Fibroblast of villous mesenchyme (primary cell): ENCODE results near the gene TPCN2. TPM values are rescaled to one million over a fixed set of nuclear protein-coding genes. Genes with fewer than 3 reads are reported as not detected.
A peak's percentile ranks its signal among the peaks of the same experiment; 100 is the strongest.

Experiments
- DNase-seq: peaks from one replicate; pipeline ENCODE4 v3.0.0-alpha.2; 2010; ENCODE audit warnings: low read depth
- H3K4me3 ChIP-seq: 2 replicates; pipeline ENCODE4 v1.5.1; 2011; ENCODE audit warnings: low read depth, mild to moderate bottlenecking, low read length
- total RNA-seq: library from RNA; depleted of rRNA; stranded (reverse); fragments of >200 nt; gene quantifications from 2 replicates; pipeline ENCODE4 v1.2.3, GENCODE V29; 2012
- TF ChIP-seq, protein P1 (sequence below): IDR thresholded peaks from 2 replicates; pipeline ENCODE4 v1.5.1; 2012; ENCODE audit warnings: low read depth, mild to moderate bottlenecking, low read length; ENCODE audit not compliant: insufficient read depth

TPCN2 gene
- total RNA-seq, 1 donor = 10.4 TPM

DNA sequence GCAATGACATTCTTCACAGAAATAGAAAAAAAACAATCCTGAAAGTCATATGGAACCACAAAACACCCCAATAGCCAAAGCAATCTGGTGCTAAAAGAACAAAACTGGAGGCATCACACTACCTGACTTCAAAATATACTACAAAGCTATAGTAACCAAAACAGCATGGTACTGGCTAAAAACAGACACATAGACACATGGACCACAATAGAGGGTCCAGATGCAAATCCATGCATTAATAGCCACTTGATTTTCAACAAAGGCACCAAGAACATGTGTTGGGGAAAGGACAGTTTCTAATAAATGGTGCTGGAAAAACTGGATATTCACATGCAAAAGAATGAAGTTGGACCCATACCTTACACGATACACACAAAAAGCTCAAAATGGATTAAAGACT, 79.2 kb downstream of the TPCN2 start:
- no peak for DNase-seq
- TF ChIP-seq, protein P1, sequence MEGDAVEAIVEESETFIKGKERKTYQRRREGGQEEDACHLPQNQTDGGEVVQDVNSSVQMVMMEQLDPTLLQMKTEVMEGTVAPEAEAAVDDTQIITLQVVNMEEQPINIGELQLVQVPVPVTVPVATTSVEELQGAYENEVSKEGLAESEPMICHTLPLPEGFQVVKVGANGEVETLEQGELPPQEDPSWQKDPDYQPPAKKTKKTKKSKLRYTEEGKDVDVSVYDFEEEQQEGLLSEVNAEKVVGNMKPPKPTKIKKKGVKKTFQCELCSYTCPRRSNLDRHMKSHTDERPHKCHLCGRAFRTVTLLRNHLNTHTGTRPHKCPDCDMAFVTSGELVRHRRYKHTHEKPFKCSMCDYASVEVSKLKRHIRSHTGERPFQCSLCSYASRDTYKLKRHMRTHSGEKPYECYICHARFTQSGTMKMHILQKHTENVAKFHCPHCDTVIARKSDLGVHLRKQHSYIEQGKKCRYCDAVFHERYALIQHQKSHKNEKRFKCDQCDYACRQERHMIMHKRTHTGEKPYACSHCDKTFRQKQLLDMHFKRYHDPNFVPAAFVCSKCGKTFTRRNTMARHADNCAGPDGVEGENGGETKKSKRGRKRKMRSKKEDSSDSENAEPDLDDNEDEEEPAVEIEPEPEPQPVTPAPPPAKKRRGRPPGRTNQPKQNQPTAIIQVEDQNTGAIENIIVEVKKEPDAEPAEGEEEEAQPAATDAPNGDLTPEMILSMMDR = no peak
- H3K4me3 ChIP-seq = no peak overlapping the region

DNA sequence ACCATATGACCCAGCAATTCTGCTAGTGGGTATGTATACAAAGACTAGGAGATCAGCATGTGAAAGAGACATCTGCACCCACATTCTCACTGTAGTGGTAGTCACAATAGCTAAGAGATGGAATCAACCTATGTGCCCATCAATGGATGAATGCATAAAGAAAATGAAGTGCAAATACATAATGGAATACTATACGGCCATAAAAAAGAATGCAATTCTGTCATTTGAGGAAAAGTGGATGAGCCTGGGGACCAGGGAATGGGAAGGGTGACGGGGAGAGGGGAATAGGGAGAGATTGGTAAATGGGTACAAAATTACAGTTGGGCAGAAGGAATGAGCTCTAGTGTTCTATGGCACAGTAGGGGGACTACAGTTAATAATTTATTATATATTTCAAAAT, 80.3 kb downstream of the TPCN2 start:
- TF ChIP-seq, protein P1 = no peak
- no peak for DNase-seq
- no peak overlapping the region for H3K4me3 ChIP-seq

DNA sequence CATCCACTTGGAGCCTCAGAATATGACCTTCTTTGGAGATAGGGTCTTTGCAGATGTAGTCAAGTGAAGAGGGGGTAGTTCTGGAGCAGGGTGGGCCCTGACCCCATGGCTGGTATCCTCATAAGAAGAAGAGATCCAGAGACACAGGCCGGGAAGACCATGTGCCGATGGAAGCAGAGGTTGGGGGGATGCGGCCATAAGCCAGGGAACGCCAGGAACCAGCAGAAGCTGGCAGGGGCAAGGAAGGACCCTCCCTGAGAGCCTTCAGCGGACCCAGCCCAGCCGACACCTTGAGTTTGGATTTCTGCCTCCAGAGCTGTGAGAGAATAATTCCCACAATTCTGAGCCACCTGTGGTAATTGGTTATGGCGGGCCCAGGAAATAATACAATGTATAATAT, 80.9 kb downstream of the TPCN2 start:
- TF ChIP-seq, protein P1 = no peak
- no peak overlapping the region for H3K4me3 ChIP-seq
- no peak for DNase-seq

DNA sequence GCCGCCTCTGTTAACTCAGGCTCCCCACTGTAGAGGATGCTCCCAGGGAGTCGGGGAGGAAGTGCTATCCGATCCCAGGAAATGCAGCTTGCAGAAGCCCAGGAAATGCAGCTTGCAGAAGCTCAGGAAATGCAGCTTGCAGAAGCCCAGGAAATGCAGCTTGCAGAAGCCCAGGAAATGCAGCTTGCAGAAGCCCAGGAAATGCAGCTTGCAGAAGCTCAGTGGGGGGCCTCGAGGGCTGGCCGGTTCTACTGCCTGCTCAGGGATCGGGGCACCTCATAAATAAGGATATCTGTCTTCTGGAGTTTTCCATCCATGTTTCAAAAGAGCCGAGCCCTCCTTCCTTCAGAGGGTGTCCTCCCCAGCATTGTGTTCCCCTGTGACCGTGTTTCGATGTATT, 81.9 kb downstream of the TPCN2 start:
- TF ChIP-seq, protein P1 = no peak
- DNase-seq = no peak
- no peak overlapping the region for H3K4me3 ChIP-seq

DNA sequence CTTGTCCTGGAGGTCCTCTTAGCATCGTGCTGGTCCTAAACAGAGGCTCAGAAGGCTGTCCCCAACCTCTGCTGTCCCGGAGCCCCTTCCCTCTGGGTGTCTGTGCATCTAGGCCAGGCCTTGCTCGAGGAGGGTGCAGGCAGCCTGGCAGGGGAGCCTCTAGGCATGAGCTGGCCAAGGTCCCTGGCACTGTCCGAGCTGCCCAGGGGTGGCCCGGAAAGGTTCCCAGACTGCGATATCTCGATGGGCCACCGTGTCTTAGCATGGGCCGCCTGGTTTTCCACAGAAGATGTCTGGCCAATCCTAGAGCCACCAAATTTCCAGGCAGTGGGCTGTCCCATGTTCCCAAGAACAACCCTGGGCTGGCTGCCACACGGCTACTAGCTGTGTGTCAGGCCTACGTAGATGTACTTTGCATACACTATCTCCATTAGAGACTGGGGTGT, 82.4 kb downstream of the TPCN2 start:
- TF ChIP-seq, protein P1 = no peak
- no peak overlapping the region for H3K4me3 ChIP-seq
- no peak for DNase-seq

DNA sequence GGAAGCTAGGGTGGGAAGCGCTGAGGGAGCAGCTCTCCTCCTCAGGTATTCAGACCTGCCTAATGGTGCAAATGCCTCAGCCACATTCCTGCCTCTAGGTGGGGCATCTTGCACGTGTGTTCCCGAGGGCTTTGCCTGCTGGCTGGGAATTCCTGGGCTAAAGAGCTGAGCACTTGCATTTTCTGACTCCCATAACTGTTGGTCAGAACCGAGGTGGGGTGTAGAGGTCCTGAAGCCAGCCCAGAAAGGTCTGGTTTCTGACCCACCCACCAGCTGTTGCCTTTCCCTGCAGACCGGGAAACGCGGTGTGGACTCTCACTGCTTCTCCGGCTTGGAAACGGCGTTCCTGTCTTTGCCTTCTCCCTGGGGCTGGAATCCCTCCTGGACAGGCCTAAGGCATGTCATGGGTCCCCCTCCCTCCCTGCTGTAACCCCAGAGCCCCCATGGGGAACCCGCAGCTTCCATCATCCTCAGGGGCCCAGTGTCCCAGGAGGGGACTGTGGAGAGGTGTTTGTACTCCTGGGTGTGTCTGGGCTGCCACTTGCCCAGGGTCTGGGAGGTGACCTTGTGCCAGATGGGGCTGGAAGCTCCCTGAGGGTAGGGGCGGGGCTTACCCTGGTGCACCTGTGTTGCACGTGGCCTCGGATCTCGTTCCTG, 83.0 kb downstream of the TPCN2 start:
- DNase-seq = peak; percentile 72
- no peak overlapping the region for H3K4me3 ChIP-seq
- TF ChIP-seq, protein P1 = peak; percentile 95

DNA sequence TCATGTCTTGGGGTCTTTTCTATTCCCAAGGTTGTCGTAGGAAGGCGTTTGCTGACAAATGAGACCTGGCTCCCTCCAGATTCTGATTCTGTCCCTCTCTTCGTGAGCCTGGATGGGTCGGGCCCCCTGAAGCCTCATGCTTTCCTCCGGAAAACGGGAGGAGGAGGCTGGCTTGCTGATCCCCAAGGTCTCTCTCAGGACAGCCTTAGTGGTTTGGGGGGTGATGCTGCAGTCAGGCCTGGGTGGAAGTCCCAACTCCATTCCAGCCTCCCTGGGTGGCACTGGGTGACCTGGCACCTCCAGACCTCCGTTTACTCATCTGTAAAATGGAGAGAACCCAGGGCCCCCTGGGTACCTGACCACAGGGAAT, 83.6 kb downstream of the TPCN2 start:
- no peak for DNase-seq
- TF ChIP-seq, protein P1 = no peak
- no peak overlapping the region for H3K4me3 ChIP-seq
